ENCODE measurements around the gene SERHL2. TPM values are rescaled to one million over a fixed set of nuclear protein-coding genes. Genes with fewer than 3 reads are reported as not detected.
A peak's percentile ranks its signal among the peaks of the same experiment; 100 is the strongest.

The SERHL2 gene
- total and polyA plus RNA-seq, 8 donors = 1.7 to 5.5 (median 4.1) TPM; not detected in 1

- H3K4me3 ChIP-seq = peak overlapping the region in 2 of 4 donors; percentile 4 to 23
- TF ChIP-seq EP300 (IDR thresholded peaks at IDR 0.05) (no peak), POLR2A (IDR thresholded peaks at IDR 0.05) (no peak), CTCF (IDR thresholded peaks at IDR 0.05) (no peak), POLR2AphosphoS5 (IDR thresholded peaks at IDR 0.05) (no peak)
- intact Hi-C loops (cut with DNase I; ENCODE audit: low total_unique reads) = no loop called here
- H3K4me1 ChIP-seq = peaks cover 88 to 97% (median 95%) of the 10 kb centered on the region in 4 donors
- no peaks in the 10 kb centered on the region for H3K9me3 ChIP-seq
- H3K36me3 ChIP-seq = peaks cover 6 to 31% (median 24%) of the 10 kb centered on the region in 4 donors
- no peaks in the 10 kb centered on the region for H3K27me3 ChIP-seq
- peak overlapping the region; percentile 80 to 97 (median 94) for H3K27ac ChIP-seq
- DNase-seq = no peak
- 61 to 71% (median 67%) methylated on average over 11 of the region's 11 CpGs for WGBS, 5 donors
Observed at GRCh38 chr22:42608136-42608822, 54.5 kb downstream of the SERHL2 start.

- Histone ChIP-seq H3K9me3 (no peaks in the 10 kb centered on the region), H3K4me1 (peaks cover 87 to 97% (median 96%) of the 10 kb centered on the region in 4 donors), H3K27me3 (no peaks in the 10 kb centered on the region), H3K27ac (peak overlapping the region; percentile 80 to 97 (median 94)), H3K4me3 (peak overlapping the region in 2 of 4 donors; percentile 4 to 23), H3K36me3 (peaks cover 6 to 31% (median 24%) of the 10 kb centered on the region in 4 donors)
- TF ChIP-seq POLR2A (IDR thresholded peaks at IDR 0.05) (no peak), POLR2AphosphoS5 (IDR thresholded peaks at IDR 0.05) (no peak), EP300 (IDR thresholded peaks at IDR 0.05) (no peak), CTCF (IDR thresholded peaks at IDR 0.05) (no peak)
- DNase-seq = no peak
- 25 to 53% (median 33%) methylated on average over 11 of the region's 11 CpGs for WGBS, 5 donors
- intact Hi-C loops (cut with DNase I; ENCODE audit: low total_unique reads) = no loop called here
Observed at GRCh38 chr22:42608823-42609361, 55.1 kb downstream of the SERHL2 start.

DNA sequence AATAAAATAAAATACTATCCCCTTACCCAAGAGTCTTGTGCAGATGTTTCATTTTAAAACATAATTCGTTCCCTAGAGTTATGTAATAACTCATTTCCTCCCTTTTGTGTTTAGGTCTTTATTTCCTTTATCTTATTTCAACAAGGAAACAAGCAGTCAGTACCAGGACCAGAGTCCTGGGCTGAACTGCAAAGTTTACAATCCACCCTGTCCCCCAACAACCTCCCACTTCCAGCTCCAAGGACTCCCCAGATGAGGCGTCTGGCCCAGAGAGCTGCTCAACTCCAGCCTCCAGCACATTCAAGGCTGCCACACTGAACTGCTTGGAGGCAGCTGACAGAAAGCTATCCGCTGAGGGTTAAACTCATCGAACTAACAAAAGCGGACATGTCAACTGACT is 56.4 kb downstream of the SERHL2 start:
- Histone ChIP-seq H3K4me1 (peaks cover 76 to 85% (median 83%) of the 10 kb centered on the region in 4 donors), H3K9me3 (no peaks in the 10 kb centered on the region), H3K27me3 (no peaks in the 10 kb centered on the region), H3K4me3 (peak overlapping the region in 1 of 4 donors; percentile 23), H3K36me3 (peaks cover 6 to 25% (median 18%) of the 10 kb centered on the region in 4 donors), H3K27ac (peak overlapping the region; percentile 88 to 97 (median 94))
- WGBS, 5 donors = 16 to 36% (median 33%) methylated on average over 5 of the region's 5 CpGs
- intact Hi-C loops (cut with DNase I; ENCODE audit: low total_unique reads) = no loop called here
- TF ChIP-seq EP300 (IDR thresholded peaks at IDR 0.05) = no peak
- peak; percentile 18 to 66 (median 47) for TF ChIP-seq POLR2AphosphoS5 (IDR thresholded peaks at IDR 0.05)
- peak; percentile 60 to 72 for DNase-seq

DNA sequence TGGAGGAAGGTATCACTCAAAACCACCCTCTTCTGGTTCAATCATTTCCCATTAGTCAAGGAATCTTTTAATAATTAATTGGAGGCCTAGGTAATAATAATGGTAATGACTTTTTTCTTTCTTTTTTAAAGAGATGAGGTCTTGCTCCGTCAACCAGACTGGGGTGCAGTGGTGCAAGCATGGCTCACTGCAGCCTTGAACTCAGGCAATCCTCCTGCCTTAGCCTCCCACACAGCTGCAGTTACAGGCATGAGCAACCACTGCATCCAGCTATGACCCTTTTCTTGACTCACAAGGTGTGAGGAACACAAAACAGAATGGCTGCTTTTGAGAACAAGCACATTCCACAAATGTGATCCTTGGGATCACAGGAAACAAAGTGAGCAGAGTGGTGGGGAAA is 57.3 kb downstream of the SERHL2 start:
- DNase-seq = no peak
- Histone ChIP-seq H3K4me3 (peak overlapping the region in 1 of 4 donors; percentile 23), H3K9me3 (no peaks in the 10 kb centered on the region), H3K36me3 (peaks cover 6 to 17% (median 15%) of the 10 kb centered on the region in 4 donors), H3K27ac (peak overlapping the region; percentile 88 to 97 (median 94)), H3K27me3 (no peaks in the 10 kb centered on the region), H3K4me1 (peaks cover 70 to 84% (median 82%) of the 10 kb centered on the region in 4 donors)
- WGBS, 5 donors = 67 to 95% (median 72%) methylated on average over 1 of the region's 1 CpG
- TF ChIP-seq CTCF (IDR thresholded peaks at IDR 0.05) = no peak
- intact Hi-C loops (cut with DNase I; ENCODE audit: low total_unique reads) = no loop called here
